ENCODE measurements around the gene C6orf163.
A peak's percentile ranks its signal among the peaks of the same experiment; 100 is the strongest.

C6orf163 gene

DNA sequence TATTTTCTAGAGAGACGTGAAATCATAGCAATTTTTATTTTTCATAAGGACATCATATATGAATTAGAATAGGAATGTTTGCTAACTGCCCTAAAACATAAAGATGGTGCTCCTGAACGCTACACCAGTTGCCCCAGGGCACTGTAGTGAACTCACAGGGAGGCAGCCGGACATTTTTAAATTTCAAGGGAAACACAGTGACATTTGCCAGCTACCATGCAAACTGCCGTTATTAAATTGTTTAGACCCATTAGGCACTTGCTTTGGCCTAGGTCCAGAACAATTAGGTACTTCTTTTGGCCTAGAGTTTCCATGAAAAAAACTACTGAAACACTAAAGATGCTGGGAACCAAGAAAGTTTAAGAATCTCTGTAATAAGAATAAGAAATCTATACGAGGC is 38.2 kb downstream of the C6orf163 start:
- H3K4me1 ChIP-seq (ENCODE audit: control insufficient read depth, insufficient read depth, low read length): no peaks in the 10 kb centered on the region
- H3K9me3 ChIP-seq (ENCODE audit: control insufficient read depth in 2 of 2, low read length in 2 of 2): no peaks in the 10 kb centered on the region
- H3K27me3 ChIP-seq (ENCODE audit: control insufficient read depth in 1 of 2, insufficient read depth in 2 of 2, low read length in 2 of 2): no peaks in the 10 kb centered on the region
- H3K27ac ChIP-seq (ENCODE audit: low read length): no peak overlapping the region
- no peaks in the 10 kb centered on the region for H3K36me3 ChIP-seq (ENCODE audit: control insufficient read depth in 2 of 2, insufficient read depth in 2 of 2, low read length in 2 of 2)
- H3K9ac ChIP-seq (ENCODE audit: low read length in 2 of 2): no peak overlapping the region
- no peak overlapping the region for H3K4me3 ChIP-seq (ENCODE audit: low read length in 2 of 2)

DNA sequence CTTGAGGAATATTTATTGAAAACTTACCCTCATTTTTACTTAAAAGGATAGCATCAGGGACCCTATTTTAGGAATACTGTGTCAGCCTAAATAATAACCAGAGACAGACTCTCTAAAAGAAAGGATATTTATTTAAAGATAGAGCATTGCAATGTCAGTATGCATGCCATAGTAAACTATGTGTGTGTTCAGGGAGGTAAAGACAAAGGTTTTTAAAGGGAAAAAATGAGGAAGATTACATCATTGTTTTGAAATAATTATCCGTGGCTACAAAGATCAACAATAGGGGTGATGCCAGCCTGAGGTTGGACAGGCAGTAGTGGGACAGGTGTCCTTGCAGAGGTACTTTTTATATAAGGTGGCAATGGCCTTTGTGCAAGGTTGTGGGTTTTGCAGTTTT is 39.4 kb downstream of the C6orf163 start:
- no peaks in the 10 kb centered on the region for H3K4me1 ChIP-seq (ENCODE audit: control insufficient read depth, insufficient read depth, low read length)
- no peak overlapping the region for H3K27ac ChIP-seq (ENCODE audit: low read length)
- no peaks in the 10 kb centered on the region for H3K27me3 ChIP-seq (ENCODE audit: control insufficient read depth in 1 of 2, insufficient read depth in 2 of 2, low read length in 2 of 2)
- no peaks in the 10 kb centered on the region for H3K36me3 ChIP-seq (ENCODE audit: control insufficient read depth in 2 of 2, insufficient read depth in 2 of 2, low read length in 2 of 2)
- no peaks in the 10 kb centered on the region for H3K9me3 ChIP-seq (ENCODE audit: control insufficient read depth in 2 of 2, low read length in 2 of 2)
- no peak overlapping the region for H3K4me3 ChIP-seq (ENCODE audit: low read length in 2 of 2)
- no peak overlapping the region for H3K9ac ChIP-seq (ENCODE audit: low read length in 2 of 2)

DNA sequence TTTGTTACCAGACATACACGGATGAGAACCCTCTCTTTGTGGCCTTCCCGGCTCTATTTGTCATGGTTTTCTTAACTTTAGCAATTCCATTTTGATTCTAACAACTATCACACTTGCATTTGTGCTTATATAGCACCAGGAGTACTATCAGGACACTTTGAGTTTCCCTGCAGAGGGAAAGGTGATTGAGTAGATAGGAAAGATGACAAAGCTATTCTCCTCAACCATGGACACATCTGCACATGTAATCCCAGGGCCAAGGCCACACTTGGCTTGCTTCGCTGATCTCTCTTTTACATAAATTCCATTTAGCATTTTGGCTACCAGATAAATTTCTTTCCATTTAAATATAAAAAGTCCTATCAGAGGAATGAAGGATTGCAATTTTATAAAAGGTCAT is 39.8 kb downstream of the C6orf163 start:
- Histone ChIP-seq H3K9ac (ENCODE audit: low read length in 2 of 2) (no peak overlapping the region), H3K4me3 (ENCODE audit: low read length in 2 of 2) (no peak overlapping the region), H3K27ac (ENCODE audit: low read length) (no peak overlapping the region), H3K9me3 (ENCODE audit: control insufficient read depth in 2 of 2, low read length in 2 of 2) (no peaks in the 10 kb centered on the region), H3K36me3 (ENCODE audit: control insufficient read depth in 2 of 2, insufficient read depth in 2 of 2, low read length in 2 of 2) (no peaks in the 10 kb centered on the region), H3K4me1 (ENCODE audit: control insufficient read depth, insufficient read depth, low read length) (no peaks in the 10 kb centered on the region), H3K27me3 (ENCODE audit: control insufficient read depth in 1 of 2, insufficient read depth in 2 of 2, low read length in 2 of 2) (no peaks in the 10 kb centered on the region)

DNA sequence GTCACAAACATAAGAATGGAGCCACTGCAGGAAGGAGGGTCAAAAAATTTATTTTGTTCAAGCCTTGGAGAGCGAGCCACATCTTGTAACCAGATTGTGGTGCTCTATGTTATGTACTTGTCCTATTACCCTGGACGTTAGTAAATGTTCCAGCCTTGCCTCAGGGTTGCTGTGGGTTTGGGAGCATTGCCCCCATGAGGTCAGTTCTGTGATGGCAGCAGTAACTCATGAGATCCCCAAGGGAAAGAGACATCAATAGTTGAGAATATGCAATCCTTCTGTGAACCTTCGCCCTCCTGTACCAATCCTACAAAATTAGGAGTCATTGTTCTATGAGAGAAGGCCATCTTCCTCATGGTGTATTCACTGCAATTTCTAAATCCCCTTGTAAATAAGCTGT is 46.7 kb downstream of the C6orf163 start:
- Histone ChIP-seq H3K4me1 (ENCODE audit: control insufficient read depth, insufficient read depth, low read length) (no peaks in the 10 kb centered on the region), H3K27ac (ENCODE audit: low read length) (no peak overlapping the region), H3K36me3 (ENCODE audit: control insufficient read depth in 2 of 2, insufficient read depth in 2 of 2, low read length in 2 of 2) (no peaks in the 10 kb centered on the region), H3K9ac (ENCODE audit: low read length in 2 of 2) (no peak overlapping the region), H3K4me3 (ENCODE audit: low read length in 2 of 2) (no peak overlapping the region), H3K9me3 (ENCODE audit: control insufficient read depth in 2 of 2, low read length in 2 of 2) (no peaks in the 10 kb centered on the region), H3K27me3 (ENCODE audit: control insufficient read depth in 1 of 2, insufficient read depth in 2 of 2, low read length in 2 of 2) (no peaks in the 10 kb centered on the region)

DNA sequence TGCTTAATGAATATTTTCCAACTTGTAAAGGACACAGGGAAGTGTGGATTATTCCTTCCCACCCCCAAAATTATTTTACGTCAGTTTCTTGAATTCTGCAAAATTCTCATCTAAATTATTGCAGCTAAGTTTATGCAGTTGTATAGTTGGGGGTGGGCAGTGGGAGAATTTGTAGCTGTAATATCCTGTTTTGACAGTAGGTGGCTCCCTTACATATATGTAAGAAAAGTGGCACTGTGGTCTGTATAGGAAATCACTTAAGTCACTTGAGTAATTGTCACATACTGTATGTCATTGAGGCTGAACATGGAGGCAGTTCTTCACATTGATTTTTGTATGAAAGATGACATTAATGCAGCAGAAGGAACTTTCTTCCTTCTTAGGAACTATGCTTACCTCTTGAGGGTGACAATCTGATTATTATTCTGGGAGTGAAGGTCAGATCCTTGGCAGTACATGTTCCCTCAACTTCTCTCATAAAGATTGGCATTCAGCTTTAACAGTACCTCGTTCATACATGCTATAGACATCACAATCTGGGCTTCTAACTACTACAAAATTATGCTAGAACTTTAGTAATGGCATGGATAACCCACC is 48.5 kb downstream of the C6orf163 start:
- Histone ChIP-seq H3K27me3 (ENCODE audit: control insufficient read depth in 1 of 2, insufficient read depth in 2 of 2, low read length in 2 of 2) (no peaks in the 10 kb centered on the region), H3K9ac (ENCODE audit: low read length in 2 of 2) (no peak overlapping the region), H3K4me3 (ENCODE audit: low read length in 2 of 2) (no peak overlapping the region), H3K27ac (ENCODE audit: low read length) (no peak overlapping the region), H3K36me3 (ENCODE audit: control insufficient read depth in 2 of 2, insufficient read depth in 2 of 2, low read length in 2 of 2) (no peaks in the 10 kb centered on the region), H3K9me3 (ENCODE audit: control insufficient read depth in 2 of 2, low read length in 2 of 2) (no peaks in the 10 kb centered on the region), H3K4me1 (ENCODE audit: control insufficient read depth, insufficient read depth, low read length) (no peaks in the 10 kb centered on the region)

DNA sequence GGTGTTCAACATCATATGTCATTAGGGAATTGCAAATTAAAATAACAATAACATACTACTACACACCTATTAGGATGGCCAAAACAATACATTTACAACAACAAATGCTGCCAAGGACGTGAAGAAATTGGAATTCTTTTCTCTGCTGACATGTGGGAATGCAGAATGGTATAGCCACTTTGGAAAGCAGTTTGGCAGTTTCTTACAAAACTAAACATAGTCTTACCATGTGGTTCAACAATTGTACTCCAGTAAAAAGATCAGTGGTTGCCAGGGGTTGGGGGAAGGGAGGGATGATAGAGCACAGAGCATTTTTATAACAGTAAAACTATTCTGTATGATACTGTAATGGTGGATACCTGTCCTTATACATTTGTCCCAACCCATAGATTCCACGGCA is 50.8 kb downstream of the C6orf163 start:
- no peaks in the 10 kb centered on the region for H3K4me1 ChIP-seq (ENCODE audit: control insufficient read depth, insufficient read depth, low read length)
- no peak overlapping the region for H3K4me3 ChIP-seq (ENCODE audit: low read length in 2 of 2)
- no peaks in the 10 kb centered on the region for H3K27me3 ChIP-seq (ENCODE audit: control insufficient read depth in 1 of 2, insufficient read depth in 2 of 2, low read length in 2 of 2)
- H3K27ac ChIP-seq (ENCODE audit: low read length): no peak overlapping the region
- H3K36me3 ChIP-seq (ENCODE audit: control insufficient read depth in 2 of 2, insufficient read depth in 2 of 2, low read length in 2 of 2): no peaks in the 10 kb centered on the region
- no peaks in the 10 kb centered on the region for H3K9me3 ChIP-seq (ENCODE audit: control insufficient read depth in 2 of 2, low read length in 2 of 2)
- H3K9ac ChIP-seq (ENCODE audit: low read length in 2 of 2): no peak overlapping the region

DNA sequence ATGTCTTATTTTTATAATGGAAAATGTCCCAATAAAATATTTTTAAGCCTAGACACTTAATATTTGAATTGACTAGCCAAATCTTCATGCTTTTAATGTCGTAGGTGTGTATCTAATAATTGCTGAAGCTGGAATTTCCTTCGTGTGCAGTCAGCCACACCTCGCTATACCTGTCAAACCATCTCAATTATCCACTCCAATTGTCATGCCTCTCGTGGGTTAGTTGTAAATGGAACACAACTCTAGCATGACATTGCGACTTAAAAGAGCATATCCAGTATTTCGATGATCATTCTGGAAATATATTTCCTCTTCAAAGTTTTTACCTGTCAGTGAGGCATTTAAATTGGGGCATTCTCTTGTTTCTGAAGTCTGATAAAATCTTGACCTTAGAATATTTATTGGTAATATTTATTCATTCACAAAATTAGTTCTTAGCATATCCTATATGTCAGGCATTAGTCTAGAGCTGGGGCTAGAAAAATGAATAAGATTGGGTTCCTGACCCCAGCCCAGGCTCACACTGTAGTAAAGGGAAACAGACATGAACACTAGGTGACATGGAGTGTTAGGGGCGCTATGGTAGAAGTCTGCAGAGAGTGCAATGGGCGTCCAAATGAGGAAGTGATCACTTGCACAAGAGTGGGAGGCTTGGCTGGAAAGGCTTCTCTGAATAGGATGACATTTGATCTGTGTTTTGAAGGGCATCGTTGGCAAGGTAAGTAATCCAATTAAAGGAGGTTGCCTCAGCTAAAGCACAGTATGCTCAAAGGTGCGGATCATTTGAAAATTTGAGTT is 52.2 kb downstream of the C6orf163 start:
- H3K27ac ChIP-seq (ENCODE audit: low read length): no peak overlapping the region
- no peaks in the 10 kb centered on the region for H3K9me3 ChIP-seq (ENCODE audit: control insufficient read depth in 2 of 2, low read length in 2 of 2)
- no peaks in the 10 kb centered on the region for H3K36me3 ChIP-seq (ENCODE audit: control insufficient read depth in 2 of 2, insufficient read depth in 2 of 2, low read length in 2 of 2)
- no peak overlapping the region for H3K4me3 ChIP-seq (ENCODE audit: low read length in 2 of 2)
- H3K27me3 ChIP-seq (ENCODE audit: control insufficient read depth in 1 of 2, insufficient read depth in 2 of 2, low read length in 2 of 2): no peaks in the 10 kb centered on the region
- H3K9ac ChIP-seq (ENCODE audit: low read length in 2 of 2): no peak overlapping the region
- no peaks in the 10 kb centered on the region for H3K4me1 ChIP-seq (ENCODE audit: control insufficient read depth, insufficient read depth, low read length)

DNA sequence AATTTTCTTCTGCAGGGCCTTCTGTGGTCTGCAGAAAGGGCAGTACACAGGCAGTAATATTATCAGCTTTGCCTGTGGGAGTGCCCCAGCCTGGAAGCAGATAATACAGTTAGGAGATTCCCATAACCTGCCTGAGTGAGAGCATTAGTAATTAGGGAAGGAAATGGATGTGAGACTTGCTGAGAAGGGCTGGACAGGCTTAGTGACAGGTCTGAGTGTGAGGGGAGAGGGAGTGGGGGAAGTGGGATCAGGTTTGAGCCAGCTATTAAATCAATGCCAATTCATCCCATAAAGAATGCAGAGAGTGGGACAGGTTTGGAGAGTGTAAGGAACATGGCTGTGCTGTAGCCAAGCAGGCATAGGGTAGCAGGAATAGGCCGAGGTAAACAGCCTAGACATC is 53.0 kb downstream of the C6orf163 start:
- Histone ChIP-seq H3K36me3 (ENCODE audit: control insufficient read depth in 2 of 2, insufficient read depth in 2 of 2, low read length in 2 of 2) (no peaks in the 10 kb centered on the region), H3K9ac (ENCODE audit: low read length in 2 of 2) (no peak overlapping the region), H3K4me3 (ENCODE audit: low read length in 2 of 2) (no peak overlapping the region), H3K4me1 (ENCODE audit: control insufficient read depth, insufficient read depth, low read length) (no peaks in the 10 kb centered on the region), H3K9me3 (ENCODE audit: control insufficient read depth in 2 of 2, low read length in 2 of 2) (no peaks in the 10 kb centered on the region), H3K27ac (ENCODE audit: low read length) (no peak overlapping the region), H3K27me3 (ENCODE audit: control insufficient read depth in 1 of 2, insufficient read depth in 2 of 2, low read length in 2 of 2) (no peaks in the 10 kb centered on the region)

DNA sequence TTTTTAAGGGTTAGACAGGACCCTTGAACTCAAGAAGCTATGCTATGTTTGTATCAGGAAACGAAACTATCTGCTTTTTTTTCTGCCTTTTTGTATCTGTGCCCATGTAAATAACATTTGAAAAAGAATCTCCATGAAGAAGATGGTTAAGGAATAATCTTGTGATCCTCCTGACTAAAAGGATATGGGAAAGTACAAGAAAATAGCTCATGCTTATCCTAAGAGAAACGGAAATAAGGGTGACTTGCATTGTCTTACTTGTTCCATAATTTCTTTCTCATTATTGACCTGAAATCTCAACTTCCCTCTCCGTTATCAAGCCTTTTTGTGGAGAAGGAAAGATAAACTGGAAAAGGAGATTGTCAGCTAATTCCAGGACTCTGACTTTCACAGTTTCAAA is 57.2 kb downstream of the C6orf163 start:
- no peak overlapping the region for H3K4me3 ChIP-seq (ENCODE audit: low read length in 2 of 2)
- H3K4me1 ChIP-seq (ENCODE audit: control insufficient read depth, insufficient read depth, low read length): no peaks in the 10 kb centered on the region
- no peaks in the 10 kb centered on the region for H3K27me3 ChIP-seq (ENCODE audit: control insufficient read depth in 1 of 2, insufficient read depth in 2 of 2, low read length in 2 of 2)
- no peak overlapping the region for H3K27ac ChIP-seq (ENCODE audit: low read length)
- no peaks in the 10 kb centered on the region for H3K36me3 ChIP-seq (ENCODE audit: control insufficient read depth in 2 of 2, insufficient read depth in 2 of 2, low read length in 2 of 2)
- no peaks in the 10 kb centered on the region for H3K9me3 ChIP-seq (ENCODE audit: control insufficient read depth in 2 of 2, low read length in 2 of 2)
- no peak overlapping the region for H3K9ac ChIP-seq (ENCODE audit: low read length in 2 of 2)

DNA sequence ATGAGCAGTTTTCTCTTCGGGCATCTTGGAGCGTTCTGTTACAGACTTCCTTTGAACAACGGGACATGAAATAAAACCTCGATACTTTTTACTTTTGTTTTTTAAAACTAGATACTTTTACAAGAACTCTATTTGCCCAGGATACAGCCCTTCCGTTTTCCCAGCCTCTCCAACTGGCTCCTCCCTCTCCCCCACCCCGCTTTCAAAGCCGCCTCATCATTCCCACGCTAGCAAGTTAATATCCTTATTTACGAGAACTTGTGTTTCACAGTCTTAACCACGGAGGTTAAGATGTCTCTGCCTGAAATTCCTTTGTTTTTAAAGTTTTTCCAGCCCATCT is 62.9 kb downstream of the C6orf163 start:
- Histone ChIP-seq H3K4me3 (ENCODE audit: low read length in 2 of 2) (peak overlapping the region; percentile 80 to 89), H3K27me3 (ENCODE audit: control insufficient read depth in 1 of 2, insufficient read depth in 2 of 2, low read length in 2 of 2) (no peaks in the 10 kb centered on the region), H3K9ac (ENCODE audit: low read length in 2 of 2) (peak overlapping the region; percentile 43 to 62), H3K27ac (ENCODE audit: low read length) (no peak overlapping the region), H3K4me1 (ENCODE audit: control insufficient read depth, insufficient read depth, low read length) (no peaks in the 10 kb centered on the region), H3K9me3 (ENCODE audit: control insufficient read depth in 2 of 2, low read length in 2 of 2) (no peaks in the 10 kb centered on the region), H3K36me3 (ENCODE audit: control insufficient read depth in 2 of 2, insufficient read depth in 2 of 2, low read length in 2 of 2) (no peaks in the 10 kb centered on the region)

Data from stomach smooth muscle (tissue), 2 donors.